ENCODE data around the gene ST8SIA2.

ST8SIA2 gene, protein sequence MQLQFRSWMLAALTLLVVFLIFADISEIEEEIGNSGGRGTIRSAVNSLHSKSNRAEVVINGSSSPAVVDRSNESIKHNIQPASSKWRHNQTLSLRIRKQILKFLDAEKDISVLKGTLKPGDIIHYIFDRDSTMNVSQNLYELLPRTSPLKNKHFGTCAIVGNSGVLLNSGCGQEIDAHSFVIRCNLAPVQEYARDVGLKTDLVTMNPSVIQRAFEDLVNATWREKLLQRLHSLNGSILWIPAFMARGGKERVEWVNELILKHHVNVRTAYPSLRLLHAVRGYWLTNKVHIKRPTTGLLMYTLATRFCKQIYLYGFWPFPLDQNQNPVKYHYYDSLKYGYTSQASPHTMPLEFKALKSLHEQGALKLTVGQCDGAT

DNA sequence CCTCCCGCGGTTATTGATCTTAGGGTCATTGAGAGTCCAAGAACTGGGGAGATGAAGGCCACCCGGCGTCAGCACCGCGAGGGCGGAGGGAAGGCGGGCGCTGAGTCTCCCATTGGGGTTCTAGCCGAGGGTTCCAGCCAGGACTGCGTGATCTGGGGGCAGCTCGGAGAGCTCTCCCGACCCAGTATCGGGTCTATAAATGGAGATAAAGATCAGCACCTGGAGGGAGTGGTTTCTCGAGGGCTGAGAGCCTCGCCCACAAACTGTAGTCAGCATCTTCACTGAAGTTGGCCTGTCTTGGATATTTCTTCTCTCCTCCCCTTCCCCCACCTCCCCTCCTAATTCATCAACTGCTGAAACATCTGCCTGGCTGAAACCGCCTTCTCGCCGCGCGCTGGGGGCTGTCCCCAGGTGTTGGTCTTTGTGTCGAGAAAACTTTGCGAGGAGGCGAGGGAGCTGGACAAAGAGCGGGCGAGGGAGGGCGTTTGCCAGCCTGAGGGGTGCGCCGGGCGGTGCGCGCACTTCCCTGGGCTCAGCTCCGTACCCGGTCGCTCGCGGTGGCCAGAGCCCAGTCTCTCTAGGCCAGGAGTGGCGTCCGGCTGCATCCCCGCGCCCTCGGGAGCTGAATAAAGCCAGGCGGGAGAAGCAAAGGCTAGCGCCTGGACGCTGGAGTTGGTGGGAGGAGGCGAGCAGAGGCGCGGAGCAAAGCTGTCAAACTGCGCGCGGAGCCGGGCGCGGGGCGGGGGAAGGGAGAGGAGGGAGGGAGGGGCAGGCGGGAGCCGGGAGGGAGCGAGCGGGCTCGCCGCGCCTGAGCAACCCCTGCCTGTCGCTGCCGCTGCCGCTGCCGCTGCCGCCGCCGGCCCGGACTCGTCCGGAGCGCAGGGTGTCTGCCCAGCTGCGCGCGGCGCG, at the start of gene ST8SIA2:
ST8SIA2 (plus strand) TSS at position 811 of the 909 bp plus-strand sequence. CDS start 184 bp downstream, outside the sequence.
- no peak for DNase-seq

GRCh38 chr15:92343924-92344643, 49.6 kb upstream of the ST8SIA2 start:
- DNase-seq, result no peak

DNA sequence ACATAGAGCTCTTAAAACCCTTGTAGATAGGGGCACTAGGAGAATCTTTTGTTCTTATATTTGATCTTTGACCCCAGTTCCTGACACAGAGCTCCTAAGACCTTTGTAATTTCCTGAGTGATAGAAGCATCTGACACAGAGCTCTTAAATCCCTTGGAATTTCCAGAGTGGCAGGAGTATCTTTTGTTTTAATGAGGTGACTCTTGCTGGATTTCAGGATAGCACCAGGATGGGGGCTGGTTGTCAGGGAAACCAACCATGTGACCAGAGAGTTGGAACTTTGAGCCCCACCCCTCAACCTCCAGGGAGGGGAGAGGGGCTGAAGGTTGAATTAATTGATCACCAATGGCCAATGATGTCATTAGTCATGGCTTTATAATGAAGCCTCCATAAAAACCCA, 47.6 kb upstream of the ST8SIA2 start:
- no peak for DNase-seq

GRCh38 chr15:92355307-92355706, 38.4 kb upstream of the ST8SIA2 start:
- no peak for DNase-seq

GRCh38 chr15:92361321-92362000, 32.2 kb upstream of the ST8SIA2 start:
- DNase-seq, result no peak

- DNase-seq, result no peak
Measured at GRCh38 chr15:92362001-92362350, 31.7 kb upstream of the ST8SIA2 start.

DNA sequence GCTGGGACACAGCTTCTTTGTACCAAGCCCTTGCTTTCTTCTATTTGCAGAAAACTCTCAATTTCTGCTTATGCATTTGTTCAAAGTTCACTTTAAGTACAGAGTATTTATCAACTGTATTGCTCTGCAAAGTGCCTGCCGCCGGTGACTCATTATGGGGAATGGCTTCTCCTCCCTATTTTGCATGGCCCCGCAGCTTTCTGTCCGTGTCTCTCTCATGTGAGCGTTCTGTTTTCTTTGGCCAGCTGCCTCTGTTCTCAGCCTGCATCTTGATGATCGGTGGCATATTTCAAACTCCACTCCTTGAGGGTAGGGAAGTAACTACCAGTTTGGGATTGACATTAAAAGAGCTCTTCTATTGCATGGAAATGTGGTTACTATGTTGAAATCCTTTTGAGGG, 28.6 kb upstream of the ST8SIA2 start:
- DNase-seq, result no peak

DNA sequence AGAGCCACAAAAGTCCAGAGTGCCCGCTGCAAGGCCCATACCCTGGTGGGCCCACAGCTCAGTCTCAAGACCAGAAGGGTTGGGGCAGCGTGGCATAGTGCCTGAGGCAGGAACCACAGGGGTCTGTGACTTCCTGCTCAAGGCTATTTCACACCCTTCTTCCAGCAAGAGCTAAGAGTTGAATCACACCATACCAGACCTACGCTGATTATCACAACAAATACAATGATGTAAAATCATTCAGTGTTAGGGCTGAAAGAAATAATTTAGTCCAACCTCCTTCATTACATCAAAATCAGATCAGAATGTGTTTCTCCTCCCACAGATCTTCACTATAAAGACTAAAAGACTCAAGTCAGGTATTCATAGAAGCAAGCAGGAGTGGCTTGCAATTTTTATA, 27.8 kb upstream of the ST8SIA2 start:
- DNase-seq, result no peak

- no peak for DNase-seq
Measured at GRCh38 chr15:92366381-92366780, 27.3 kb upstream of the ST8SIA2 start.

DNA sequence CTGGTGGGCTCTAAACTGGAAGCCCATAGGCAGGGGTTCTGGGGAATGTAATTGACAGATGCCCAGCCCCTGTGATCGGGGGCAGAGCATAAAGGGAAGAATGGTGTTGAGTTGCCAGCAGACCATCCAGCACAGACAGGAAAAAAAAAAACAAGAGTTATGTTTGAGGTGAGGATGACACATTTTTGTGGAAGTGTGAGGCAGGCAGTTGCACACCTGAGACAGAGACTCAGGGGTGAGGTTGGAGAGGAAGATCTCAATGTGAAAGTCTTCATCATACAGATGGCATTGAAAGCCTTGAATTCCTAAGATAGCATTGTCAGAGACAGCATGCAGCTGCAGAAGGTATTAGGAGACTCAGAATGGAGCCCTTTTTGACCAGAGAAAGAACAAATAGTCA, 18.6 kb upstream of the ST8SIA2 start:
- no peak for DNase-seq

- DNase-seq, result no peak
Measured at GRCh38 chr15:92376109-92376508, 17.6 kb upstream of the ST8SIA2 start.

DNA sequence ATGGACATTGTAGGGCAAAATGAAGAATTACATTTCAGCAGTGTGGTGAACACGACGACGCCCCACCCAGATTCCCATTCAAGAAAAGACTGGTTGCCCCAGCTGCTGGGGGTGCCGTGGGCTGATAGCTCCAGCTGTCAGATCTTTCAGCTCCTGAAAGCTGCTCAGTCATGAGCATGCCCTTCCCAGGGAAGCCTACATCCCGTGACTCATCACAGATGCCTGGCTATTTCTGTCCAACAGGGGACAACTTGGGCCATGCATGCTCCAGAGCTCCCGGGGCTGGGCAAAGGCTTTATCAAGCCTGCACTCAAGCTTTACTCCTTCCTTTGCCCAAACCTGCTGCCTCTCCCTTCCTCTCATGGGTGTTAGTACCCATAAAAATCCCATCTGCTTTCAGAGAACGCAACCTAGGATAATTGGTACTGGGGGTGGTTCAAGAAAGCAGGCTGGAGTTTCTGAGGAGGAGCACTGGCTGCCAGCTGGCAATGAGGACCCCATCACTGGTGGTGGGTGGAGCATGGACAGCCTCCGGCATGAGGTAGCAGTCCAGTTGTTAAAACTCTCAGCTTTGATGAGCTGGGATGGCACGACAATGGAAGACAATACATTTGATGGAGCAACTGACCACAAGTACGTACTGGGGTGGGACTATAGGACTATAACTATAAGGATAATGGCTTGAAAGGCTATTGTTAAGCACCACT, 16.4 kb upstream of the ST8SIA2 start:
- DNase-seq, result no peak

DNA sequence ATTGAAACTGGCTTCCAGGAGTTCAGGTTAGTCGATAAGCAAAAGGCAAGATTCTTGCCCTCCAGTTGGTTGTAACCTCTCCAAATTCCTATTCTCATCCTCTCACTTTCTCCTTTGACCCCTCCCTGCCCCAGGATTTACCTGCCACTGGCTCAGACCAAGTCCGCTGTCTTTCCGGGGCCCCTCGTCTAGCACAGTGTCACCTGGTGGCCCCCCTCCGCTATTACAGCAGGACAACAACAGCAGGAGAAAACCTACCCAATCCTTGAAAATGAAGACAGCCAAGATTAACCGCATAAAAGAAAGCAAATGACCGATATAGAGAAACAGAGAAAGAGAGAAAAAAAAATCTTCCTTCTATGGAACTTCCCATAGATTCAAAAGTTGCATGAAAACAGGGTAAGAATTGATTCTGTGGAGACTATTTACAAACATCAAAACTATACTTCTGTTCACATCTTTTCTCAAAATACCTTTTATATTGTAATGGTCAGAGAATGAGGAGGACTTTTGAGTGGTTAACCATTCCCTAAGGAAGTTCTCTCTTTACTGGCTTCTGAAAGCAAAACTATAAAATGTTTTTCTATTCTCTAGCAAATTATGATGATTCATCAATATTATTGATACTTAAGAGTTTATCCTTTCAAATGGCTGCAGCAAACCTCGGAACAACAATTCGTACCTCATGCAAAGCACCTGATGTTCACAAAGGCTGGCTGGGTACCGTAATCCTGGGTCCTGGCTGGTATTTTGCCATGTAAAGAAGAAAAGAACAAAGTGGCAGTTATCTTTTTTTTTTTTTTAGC, 10.0 kb upstream of the ST8SIA2 start:
- no peak for DNase-seq

DNA sequence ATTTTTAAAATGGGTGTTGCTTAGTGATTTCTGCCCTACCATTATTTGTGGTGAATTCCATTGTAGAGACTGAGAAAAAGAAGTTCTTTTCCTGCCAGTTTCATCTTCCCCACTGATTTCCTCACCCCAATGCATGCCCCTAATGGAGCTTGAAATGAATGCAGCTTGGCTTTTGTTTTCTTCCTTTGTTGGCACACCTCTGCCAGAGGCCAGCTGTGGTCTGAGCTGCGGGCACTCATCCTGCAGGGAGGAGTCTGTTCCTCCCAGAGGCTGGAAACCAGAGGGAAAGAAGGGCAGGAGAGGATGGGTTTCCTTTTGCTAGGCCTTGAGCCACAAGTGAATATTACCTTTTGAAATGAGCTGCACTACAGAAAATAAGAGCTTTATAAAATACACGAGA, 9.3 kb upstream of the ST8SIA2 start:
- DNase-seq, result no peak

DNA sequence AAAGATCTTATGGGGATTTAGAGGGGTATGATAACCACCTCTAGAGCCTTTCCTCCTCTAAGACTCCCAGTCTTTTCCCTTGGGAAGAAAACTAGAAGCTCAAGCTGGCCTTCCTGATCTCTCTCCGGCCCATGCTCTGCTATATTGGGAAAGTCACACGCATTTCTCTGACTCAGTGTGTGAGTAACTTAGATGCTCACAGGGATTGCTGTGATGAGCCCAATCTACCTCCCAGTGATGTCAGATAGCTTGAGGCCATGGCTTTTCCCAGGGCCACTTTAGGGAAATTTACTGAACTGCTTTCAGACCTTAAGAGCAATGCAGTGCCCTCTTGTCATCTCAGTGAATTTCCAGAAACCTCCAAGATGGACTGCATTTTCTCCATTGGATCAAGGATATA, 8.6 kb upstream of the ST8SIA2 start:
- no peak for DNase-seq

GRCh38 chr15:92391640-92392039, 2.0 kb upstream of the ST8SIA2 start:
- DNase-seq, result no peak

DNA sequence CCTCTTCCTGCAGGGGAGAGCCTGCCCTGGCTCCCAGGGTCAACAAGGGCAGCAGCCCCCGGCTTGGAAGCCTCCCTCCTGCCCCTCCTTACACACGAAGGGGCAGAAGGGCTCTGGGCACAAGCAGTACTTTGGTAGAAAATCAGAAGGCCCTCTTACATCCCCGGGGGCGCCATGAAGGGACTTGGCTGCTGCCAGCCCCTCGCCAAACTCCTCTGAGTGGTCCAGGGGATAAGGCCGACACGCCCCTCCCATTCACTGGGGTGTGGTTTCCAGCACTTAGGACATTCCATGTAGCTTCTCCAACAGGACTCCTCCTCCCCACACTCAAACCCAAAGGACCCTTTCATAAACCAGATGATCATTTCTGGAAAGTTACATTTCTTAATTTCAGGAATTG, 1.2 kb upstream of the ST8SIA2 start:
- DNase-seq, result no peak

DNA sequence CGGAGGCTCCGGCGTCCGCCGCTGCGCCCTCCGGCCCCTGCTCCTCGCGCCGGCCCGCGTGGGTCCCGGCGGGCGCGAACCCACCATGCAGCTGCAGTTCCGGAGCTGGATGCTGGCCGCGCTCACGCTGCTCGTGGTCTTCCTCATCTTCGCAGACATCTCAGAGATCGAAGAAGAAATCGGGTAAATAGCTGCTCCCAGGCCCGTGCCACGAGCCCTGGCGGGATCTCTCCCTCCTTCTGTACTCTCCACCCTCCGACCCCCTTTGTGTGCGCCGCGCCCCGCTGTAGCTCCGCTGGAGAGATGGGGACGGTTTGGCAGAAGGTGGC, 263 bp downstream of the ST8SIA2 start:
- DNase-seq, result no peak

GRCh38 chr15:92394309-92395097, 822 bp downstream of the ST8SIA2 start:
- DNase-seq, result no peak

DNA sequence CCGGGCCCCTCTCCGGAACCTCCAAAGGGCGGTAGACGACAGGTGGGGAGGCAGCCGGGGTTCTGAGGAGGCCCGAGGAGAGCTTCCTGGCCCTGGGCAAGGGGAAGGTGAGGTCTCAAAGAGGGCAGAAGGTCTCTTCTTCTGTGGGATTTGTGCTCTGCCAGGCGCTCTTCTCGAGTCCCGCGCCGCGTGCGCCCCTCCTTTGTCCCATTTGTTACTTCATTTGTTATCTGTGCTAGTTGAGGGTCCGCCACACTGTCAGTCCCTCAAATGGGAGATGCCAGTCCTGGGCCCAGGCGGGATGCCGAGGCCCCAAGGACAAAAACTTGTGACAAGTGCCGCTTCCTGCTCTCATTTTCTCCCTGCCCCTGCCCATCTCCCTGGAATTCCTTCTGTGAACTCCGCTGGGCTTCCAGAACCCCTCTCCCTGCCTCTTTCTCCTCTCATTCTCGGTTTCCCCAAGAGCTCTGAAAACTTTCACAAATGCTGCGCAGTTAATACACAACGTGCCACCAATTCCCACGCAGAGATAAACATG, 1.5 kb downstream of the ST8SIA2 start:
- no peak for DNase-seq

Measured in GDM1 (cell line).